Cardiac muscle cell (in vitro differentiated cells and primary cell): ENCODE results near the gene ACSL1. TPM values are rescaled to one million over a fixed set of nuclear protein-coding genes. Genes with fewer than 3 reads are reported as not detected.
"Not testable (repeated sequence)": the region's sequence is repeated elsewhere in the genome, so short reads cannot be mapped to it uniquely, and the experiment has no call there.

Experiments used
- DNase-seq, 2 donors: peaks; one replicate each; pipeline versions ENCODE4 v3.0.0 to v3.0.0-alpha.2; 2010 to 2017; ENCODE audit warnings: low read depth in 1 of 2, low spot score in 1 of 2
- H3K27ac ChIP-seq: fragments of 200-600 bp; sonication (generic); 2 replicates; pipeline ENCODE4 v1.5.1; 2016
- H3K27me3 ChIP-seq: fragments of 200-600 bp; sonication (generic); 2 replicates; pipeline ENCODE4 v1.6.0; 2016; ENCODE audit warnings: control low read depth
- H3K36me3 ChIP-seq: fragments of 200-600 bp; sonication (generic); 2 replicates; pipeline ENCODE4 v1.5.1; 2016; ENCODE audit warnings: control low read depth
- H3K4me1 ChIP-seq: fragments of 200-600 bp; sonication (generic); 2 replicates; pipeline ENCODE4 v1.8.1; 2017; ENCODE audit warnings: low read depth, mild to moderate bottlenecking, mixed run types
- H3K4me3 ChIP-seq: fragments of 200-600 bp; sonication (generic); 2 replicates; pipeline ENCODE4 v1.5.1; 2016; ENCODE audit warnings: mild to moderate bottlenecking
- H3K9me3 ChIP-seq: fragments of 200-600 bp; sonication (generic); 2 replicates; pipeline ENCODE4 v1.5.1; 2017; ENCODE audit warnings: low read depth, mild to moderate bottlenecking, control low read depth
- CTCF ChIP-seq: IDR thresholded peaks from 2 replicates; pipeline ENCODE4 v1.5.1; 2012; ENCODE audit warnings: low read depth, mild to moderate bottlenecking, low read length
- polyA plus RNA-seq: library from polyadenylated mRNA; unstranded; fragments of >200 nt; fragmentation: Nextera tagmentation; extraction: Ambion mirVana; gene quantifications from 2 replicates; pipeline ENCODE4 v1.2.1, GENCODE V29; 2016
- total RNA-seq: library from RNA; depleted of rRNA; stranded (reverse); fragments of >200 nt; gene quantifications from 2 replicates; pipeline ENCODE4 v1.2.3, GENCODE V29; 2016

The ACSL1 gene
- total and polyA plus RNA-seq, 2 experiments from 2014 or later = 66.4 to 76.6 TPM

DNA sequence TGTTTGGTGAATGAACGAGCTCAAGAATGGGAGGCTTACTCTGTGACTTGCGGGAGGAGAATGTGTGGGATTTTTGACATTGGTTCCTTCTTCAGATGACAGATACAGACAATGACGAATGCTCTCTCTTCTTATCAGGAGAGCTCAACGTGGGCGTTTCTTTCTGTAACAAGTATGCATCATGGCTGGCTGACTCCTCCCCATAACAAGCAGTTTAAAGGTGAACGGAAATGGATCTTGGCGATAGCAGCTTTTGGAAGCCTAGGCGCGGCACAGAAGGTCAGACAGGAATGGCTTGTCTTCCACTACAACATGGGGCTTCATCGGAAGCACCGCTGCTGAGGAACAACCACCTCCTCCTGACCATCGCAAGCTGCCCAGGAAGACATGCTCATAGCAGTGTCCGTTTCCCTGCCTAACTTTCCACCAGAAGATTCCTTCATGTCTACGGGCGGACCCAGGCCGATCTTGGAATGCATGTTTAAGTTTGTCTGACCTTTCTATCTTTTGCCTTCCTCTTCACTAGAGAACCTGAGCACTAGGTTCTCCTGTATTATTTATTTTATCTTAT is 18.3 kb upstream of the ACSL1 start:
- no peak for TF ChIP-seq CTCF
- Histone ChIP-seq H3K4me3 (no peak overlapping the region), H3K4me1 (no peaks in the 10 kb centered on the region), H3K27ac (no peak overlapping the region), H3K9me3 (no peaks in the 10 kb centered on the region), H3K27me3 (no peaks in the 10 kb centered on the region), H3K36me3 (no peaks in the 10 kb centered on the region)
- peak in 1 of 2 donors; percentile 47 for DNase-seq

DNA sequence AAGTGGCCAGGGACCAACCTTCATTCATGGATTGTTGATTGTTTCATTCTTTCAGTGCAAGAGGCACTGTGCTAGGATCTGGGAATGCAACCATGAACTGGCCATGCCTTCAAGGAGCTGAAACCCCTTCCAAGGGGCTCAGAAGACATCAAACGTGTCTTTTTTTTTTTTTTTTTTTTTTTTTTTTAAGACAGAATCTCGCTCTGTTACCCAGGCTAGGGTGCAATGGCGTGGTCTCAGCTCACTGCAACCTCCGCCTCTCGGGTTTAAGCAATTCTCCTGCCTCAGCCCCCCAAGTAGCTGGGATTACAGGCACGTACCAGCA is 13.3 kb upstream of the ACSL1 start:
- not testable (repeated sequence) for H3K27me3 ChIP-seq, H3K4me1 ChIP-seq, H3K9me3 ChIP-seq, DNase-seq, H3K4me3 ChIP-seq, H3K36me3 ChIP-seq, H3K27ac ChIP-seq

DNA sequence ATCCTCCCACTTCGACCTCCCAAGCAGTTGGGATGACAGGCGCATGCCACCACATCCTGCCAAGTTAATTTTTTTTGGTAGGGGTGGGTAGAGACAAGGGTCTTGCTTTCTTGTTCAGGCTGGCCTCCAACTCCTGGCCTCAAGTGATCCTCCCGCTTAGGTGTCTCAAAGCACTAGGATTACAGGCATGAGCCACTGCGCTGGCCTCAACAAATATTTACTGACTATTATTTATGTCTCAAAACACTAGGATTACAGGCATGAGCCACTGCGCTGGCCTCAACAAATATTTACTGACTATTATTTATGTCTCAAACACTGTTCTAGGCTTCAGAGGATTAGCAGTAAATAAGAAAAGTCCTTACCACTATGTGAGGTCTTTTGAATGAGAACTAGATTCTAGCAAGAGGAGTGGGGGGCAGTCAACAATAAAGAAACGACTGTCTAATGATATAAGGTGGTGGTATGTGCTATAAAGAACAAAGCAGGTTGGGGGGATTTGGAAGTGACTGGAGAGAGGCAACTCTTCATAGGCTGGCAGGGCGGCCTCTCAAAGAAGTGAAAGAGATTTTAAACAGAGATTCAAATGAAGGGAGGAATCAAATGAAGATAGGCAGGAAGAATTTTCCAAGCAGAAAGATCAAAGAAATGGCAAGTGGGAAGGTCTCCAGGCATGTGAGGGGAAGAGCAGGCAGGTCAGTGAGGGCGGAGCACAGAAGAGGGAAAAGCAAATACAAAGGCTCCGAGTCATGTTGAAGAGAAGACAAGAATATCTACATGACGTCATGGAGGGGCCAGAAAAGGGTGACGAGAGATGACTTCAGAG is 12.7 kb upstream of the ACSL1 start:
- H3K4me3 ChIP-seq = no peak overlapping the region
- no peaks in the 10 kb centered on the region for H3K27me3 ChIP-seq
- H3K9me3 ChIP-seq = no peaks in the 10 kb centered on the region
- H3K27ac ChIP-seq = peak overlapping the region; percentile 34
- no peaks in the 10 kb centered on the region for H3K36me3 ChIP-seq
- peaks cover 9% of the 10 kb centered on the region for H3K4me1 ChIP-seq
- TF ChIP-seq CTCF = no peak
- no peak for DNase-seq

GRCh38 chr4:184836613-184837012 is 10.8 kb upstream of the ACSL1 start:
- no peak for DNase-seq
- peaks cover 9% of the 10 kb centered on the region for H3K4me1 ChIP-seq
- no peaks in the 10 kb centered on the region for H3K36me3 ChIP-seq
- no peak overlapping the region for H3K27ac ChIP-seq
- TF ChIP-seq CTCF = no peak
- no peak overlapping the region for H3K4me3 ChIP-seq
- no peaks in the 10 kb centered on the region for H3K9me3 ChIP-seq
- no peaks in the 10 kb centered on the region for H3K27me3 ChIP-seq

GRCh38 chr4:184833046-184833838 is 7.5 kb upstream of the ACSL1 start:
- no peak overlapping the region for H3K4me3 ChIP-seq
- peaks cover 3% of the 10 kb centered on the region for H3K27me3 ChIP-seq
- DNase-seq = no peak
- TF ChIP-seq CTCF = no peak
- H3K9me3 ChIP-seq = no peaks in the 10 kb centered on the region
- no peak overlapping the region for H3K27ac ChIP-seq
- peaks cover 1% of the 10 kb centered on the region for H3K4me1 ChIP-seq
- no peaks in the 10 kb centered on the region for H3K36me3 ChIP-seq

- DNase-seq = no peak
- no peak overlapping the region for H3K27ac ChIP-seq
- no peak overlapping the region for H3K4me3 ChIP-seq
- no peaks in the 10 kb centered on the region for H3K4me1 ChIP-seq
- no peaks in the 10 kb centered on the region for H3K9me3 ChIP-seq
- peaks cover 23% of the 10 kb centered on the region for H3K27me3 ChIP-seq
- no peak for TF ChIP-seq CTCF
- no peaks in the 10 kb centered on the region for H3K36me3 ChIP-seq
These were observed 5.4 kb upstream of the ACSL1 start for GRCh38 chr4:184831153-184831552.
